ENCODE data around the gene IHH.

IHH gene

DNA sequence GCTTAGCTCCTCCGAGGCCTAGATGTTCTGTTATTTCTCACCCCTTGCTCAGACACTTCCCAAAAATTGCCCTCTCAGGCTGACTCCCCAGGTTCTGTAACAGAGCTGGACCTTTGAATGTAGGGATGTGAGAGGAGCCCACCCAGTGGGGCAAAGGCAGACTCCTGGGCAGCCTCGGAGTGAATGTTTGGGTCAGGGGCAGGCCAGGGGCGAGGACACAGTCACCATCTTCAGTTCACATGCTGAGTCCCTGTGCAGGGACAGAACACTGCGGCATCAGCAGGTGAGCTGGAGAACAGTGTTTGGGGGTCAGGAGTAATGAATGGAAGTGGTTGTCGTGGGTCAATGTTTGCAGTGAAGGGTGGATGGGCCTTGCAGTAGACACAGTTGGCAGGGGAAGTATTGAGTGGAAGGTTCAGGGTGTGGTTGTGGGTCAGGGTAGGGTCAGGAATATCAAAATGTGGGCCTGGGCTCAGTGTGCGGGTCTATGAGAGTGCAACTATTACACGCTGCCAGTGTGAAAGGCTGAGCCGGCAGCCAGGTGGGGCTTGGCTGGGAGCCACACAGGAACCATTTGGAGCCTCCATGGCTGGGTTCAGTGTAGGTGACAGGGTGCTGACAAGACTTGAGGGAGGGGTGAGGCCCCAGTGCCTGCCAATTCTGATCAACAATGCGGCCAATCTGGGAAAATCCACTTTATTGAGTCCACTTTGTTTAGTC is 4.4 kb downstream of the IHH start:
- 79% methylated on average over 9 of the region's 9 CpGs for WGBS
- Histone ChIP-seq H3K4me3 (ENCODE audit: insufficient read depth in 1 of 2, low read depth in 1 of 2, low read length in 2 of 2) (no peak overlapping the region), H3K4ac (ENCODE audit: low read depth in 1 of 2, low read length in 2 of 2) (no peak overlapping the region)

GRCh38 chr2:219054956-219055903 is 5.5 kb downstream of the IHH start:
- no peak overlapping the region for H3K4me3 ChIP-seq (ENCODE audit: insufficient read depth in 1 of 2, low read depth in 1 of 2, low read length in 2 of 2)
- no peak overlapping the region for H4K91ac ChIP-seq (ENCODE audit: low read length)
- H3K9ac ChIP-seq (ENCODE audit: low read length), result no peak overlapping the region
- H3K23ac ChIP-seq (ENCODE audit: low read length in 2 of 2), result no peak overlapping the region
- H3K27ac ChIP-seq (ENCODE audit: low read length, poor library complexity, severe bottlenecking), result no peak overlapping the region
- no peak overlapping the region for H2AK5ac ChIP-seq (ENCODE audit: low read length, severe bottlenecking)
- H4K8ac ChIP-seq (ENCODE audit: low read length), result no peak overlapping the region
- no peak overlapping the region for H2BK12ac ChIP-seq (ENCODE audit: low read length in 2 of 2)
- no peak overlapping the region for H3K14ac ChIP-seq (ENCODE audit: low read length in 2 of 2)
- no peak overlapping the region for H2BK15ac ChIP-seq (ENCODE audit: low read depth, poor library complexity, severe bottlenecking)
- H3K27me3 ChIP-seq (ENCODE audit: control insufficient read depth in 1 of 2, insufficient read depth in 1 of 2, low read length in 2 of 2), result peaks cover 91 to 94% of the 10 kb centered on the region in 2 experiments
- no peak overlapping the region for H2BK120ac ChIP-seq (ENCODE audit: low read depth, low read length)
- WGBS, result 84% methylated on average over 39 of the region's 43 CpGs
- H3K4me2 ChIP-seq (ENCODE audit: low read length, poor library complexity, severe bottlenecking), result no peak overlapping the region
- no peak overlapping the region for H2BK5ac ChIP-seq (ENCODE audit: low read depth, low read length, poor library complexity, severe bottlenecking)
- H3K79me1 ChIP-seq (replicated peaks; ENCODE audit: low read length, poor library complexity, severe bottlenecking), result no peaks in the 10 kb centered on the region
- no peak overlapping the region for H3K18ac ChIP-seq (ENCODE audit: low read depth in 1 of 2, low read length in 2 of 2)
- no peak overlapping the region for H2AFZ ChIP-seq (ENCODE audit: low read depth, low read length)
- no peaks in the 10 kb centered on the region for H3K36me3 ChIP-seq (ENCODE audit: control insufficient read depth in 1 of 2, insufficient read depth in 2 of 2, low read depth in 1 of 2, low read length in 2 of 2)
- no peaks in the 10 kb centered on the region for H3K9me3 ChIP-seq (ENCODE audit: control insufficient read depth, low read length)
- H3K4ac ChIP-seq (ENCODE audit: low read depth in 1 of 2, low read length in 2 of 2), result no peak overlapping the region
- H3K4me1 ChIP-seq (ENCODE audit: control insufficient read depth, insufficient read depth, low read depth, low read length), result peaks cover 30% of the 10 kb centered on the region
- no peak for DNase-seq

More for the DNA sequence above, 4.4 kb downstream of the IHH start:
- Histone ChIP-seq H3K4me1 (ENCODE audit: control insufficient read depth, insufficient read depth, low read depth, low read length) (peaks cover 38% of the 10 kb centered on the region), H4K8ac (ENCODE audit: low read length) (no peak overlapping the region), H2BK15ac (ENCODE audit: low read depth, poor library complexity, severe bottlenecking) (no peak overlapping the region), H3K79me1 (replicated peaks; ENCODE audit: low read length, poor library complexity, severe bottlenecking) (no peaks in the 10 kb centered on the region), H3K18ac (ENCODE audit: low read depth in 1 of 2, low read length in 2 of 2) (no peak overlapping the region), H3K14ac (ENCODE audit: low read length in 2 of 2) (no peak overlapping the region), H3K27me3 (ENCODE audit: control insufficient read depth in 1 of 2, insufficient read depth in 1 of 2, low read length in 2 of 2) (peaks cover 84 to 85% of the 10 kb centered on the region in 2 experiments), H2BK5ac (ENCODE audit: low read depth, low read length, poor library complexity, severe bottlenecking) (no peak overlapping the region), H3K9me3 (ENCODE audit: control insufficient read depth, low read length) (no peaks in the 10 kb centered on the region), H4K91ac (ENCODE audit: low read length) (no peak overlapping the region), H2AK5ac (ENCODE audit: low read length, severe bottlenecking) (no peak overlapping the region), H3K9ac (ENCODE audit: low read length) (no peak overlapping the region), H3K23ac (ENCODE audit: low read length in 2 of 2) (no peak overlapping the region), H2BK120ac (ENCODE audit: low read depth, low read length) (no peak overlapping the region), H2BK12ac (ENCODE audit: low read length in 2 of 2) (no peak overlapping the region), H2AFZ (ENCODE audit: low read depth, low read length) (no peak overlapping the region), H3K36me3 (ENCODE audit: control insufficient read depth in 1 of 2, insufficient read depth in 2 of 2, low read depth in 1 of 2, low read length in 2 of 2) (no peaks in the 10 kb centered on the region), H3K4me2 (ENCODE audit: low read length, poor library complexity, severe bottlenecking) (no peak overlapping the region), H3K27ac (ENCODE audit: low read length, poor library complexity, severe bottlenecking) (no peak overlapping the region)
- DNase-seq, result no peak

DNA sequence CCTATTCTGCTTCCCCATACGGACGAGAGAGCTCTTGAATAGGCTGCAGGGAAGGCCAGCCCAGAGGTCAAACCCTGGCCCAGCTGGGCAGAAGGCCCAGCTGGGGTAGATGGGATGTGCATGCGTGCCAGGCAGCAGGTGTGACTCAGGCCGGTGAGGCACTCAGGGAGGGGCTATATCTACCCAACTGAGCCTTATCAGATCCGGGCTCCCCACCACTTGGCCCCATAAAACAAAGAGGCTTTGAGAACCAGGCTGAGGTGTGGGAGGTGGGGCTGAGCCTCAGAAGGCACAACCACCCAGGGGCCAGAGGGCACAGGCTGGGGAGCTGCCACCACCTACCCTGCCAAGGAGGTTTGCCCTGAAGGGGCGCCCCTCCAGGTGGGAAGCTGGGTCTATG is 11.4 kb downstream of the IHH start:
- Histone ChIP-seq H2BK12ac (ENCODE audit: low read length in 2 of 2) (no peak overlapping the region), H3K4me2 (ENCODE audit: low read length, poor library complexity, severe bottlenecking) (no peak overlapping the region), H3K4me3 (ENCODE audit: insufficient read depth in 1 of 2, low read depth in 1 of 2, low read length in 2 of 2) (no peak overlapping the region), H3K36me3 (ENCODE audit: control insufficient read depth in 1 of 2, insufficient read depth in 2 of 2, low read depth in 1 of 2, low read length in 2 of 2) (no peaks in the 10 kb centered on the region), H2BK5ac (ENCODE audit: low read depth, low read length, poor library complexity, severe bottlenecking) (no peak overlapping the region), H3K9ac (ENCODE audit: low read length) (no peak overlapping the region), H4K91ac (ENCODE audit: low read length) (no peak overlapping the region), H3K27me3 (ENCODE audit: control insufficient read depth in 1 of 2, insufficient read depth in 1 of 2, low read length in 2 of 2) (peaks cover 79 to 80% of the 10 kb centered on the region in 2 experiments), H2AK5ac (ENCODE audit: low read length, severe bottlenecking) (no peak overlapping the region), H3K27ac (ENCODE audit: low read length, poor library complexity, severe bottlenecking) (no peak overlapping the region), H2BK15ac (ENCODE audit: low read depth, poor library complexity, severe bottlenecking) (no peak overlapping the region), H4K8ac (ENCODE audit: low read length) (no peak overlapping the region), H2AFZ (ENCODE audit: low read depth, low read length) (no peak overlapping the region), H3K9me3 (ENCODE audit: control insufficient read depth, low read length) (no peaks in the 10 kb centered on the region), H3K79me1 (replicated peaks; ENCODE audit: low read length, poor library complexity, severe bottlenecking) (no peaks in the 10 kb centered on the region), H3K23ac (ENCODE audit: low read length in 2 of 2) (no peak overlapping the region), H3K14ac (ENCODE audit: low read length in 2 of 2) (no peak overlapping the region), H3K4me1 (ENCODE audit: control insufficient read depth, insufficient read depth, low read depth, low read length) (peaks cover 1% of the 10 kb centered on the region), H3K4ac (ENCODE audit: low read depth in 1 of 2, low read length in 2 of 2) (no peak overlapping the region), H3K18ac (ENCODE audit: low read depth in 1 of 2, low read length in 2 of 2) (no peak overlapping the region), H2BK120ac (ENCODE audit: low read depth, low read length) (no peak overlapping the region)
- 88% methylated on average over 4 of the region's 6 CpGs for WGBS
- DNase-seq, result no peak

DNA sequence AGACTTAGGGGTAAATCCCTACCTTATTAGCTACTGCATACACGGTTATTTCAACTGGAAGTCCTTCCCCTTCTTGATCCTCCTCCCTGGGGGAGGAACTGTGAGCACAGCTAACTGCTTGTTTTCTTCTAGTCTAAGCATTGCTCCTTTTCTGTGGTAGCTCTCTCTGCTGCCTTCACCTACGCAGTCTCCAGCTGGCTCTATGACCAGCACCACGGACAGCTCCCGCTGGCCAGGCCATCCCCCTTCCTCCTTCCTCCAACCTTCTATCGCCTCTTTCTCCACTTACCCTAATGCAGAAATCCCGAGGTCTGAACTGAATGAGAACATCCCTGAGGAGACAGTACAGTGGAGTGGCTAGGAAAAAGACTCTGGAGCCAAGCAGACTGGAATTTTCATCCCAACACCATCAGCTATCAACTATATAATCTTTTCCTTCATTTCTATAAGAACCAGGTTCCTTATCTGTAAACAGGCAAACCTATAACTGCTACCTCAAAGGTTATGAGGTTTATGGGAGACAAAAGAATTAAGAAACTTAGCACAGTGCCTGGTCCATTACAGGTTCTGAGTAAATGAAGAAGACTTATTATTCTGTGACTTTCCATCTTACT is 14.7 kb downstream of the IHH start:
- H3K4me2 ChIP-seq (ENCODE audit: low read length, poor library complexity, severe bottlenecking), result no peak overlapping the region
- H2AFZ ChIP-seq (ENCODE audit: low read depth, low read length), result no peak overlapping the region
- no peaks in the 10 kb centered on the region for H3K36me3 ChIP-seq (ENCODE audit: control insufficient read depth in 1 of 2, insufficient read depth in 2 of 2, low read depth in 1 of 2, low read length in 2 of 2)
- H4K8ac ChIP-seq (ENCODE audit: low read length), result no peak overlapping the region
- peaks cover 85 to 87% of the 10 kb centered on the region in 2 experiments for H3K27me3 ChIP-seq (ENCODE audit: control insufficient read depth in 1 of 2, insufficient read depth in 1 of 2, low read length in 2 of 2)
- DNase-seq, result peak; percentile 45
- no peak overlapping the region for H2AK5ac ChIP-seq (ENCODE audit: low read length, severe bottlenecking)
- no peak overlapping the region for H3K4me3 ChIP-seq (ENCODE audit: insufficient read depth in 1 of 2, low read depth in 1 of 2, low read length in 2 of 2)
- 10% methylated on average over 6 of the region's 6 CpGs for WGBS
- H3K79me1 ChIP-seq (replicated peaks; ENCODE audit: low read length, poor library complexity, severe bottlenecking), result no peaks in the 10 kb centered on the region
- H3K9me3 ChIP-seq (ENCODE audit: control insufficient read depth, low read length), result no peaks in the 10 kb centered on the region
- peaks cover 3% of the 10 kb centered on the region for H3K4me1 ChIP-seq (ENCODE audit: control insufficient read depth, insufficient read depth, low read depth, low read length)
- no peak overlapping the region for H3K23ac ChIP-seq (ENCODE audit: low read length in 2 of 2)
- no peak overlapping the region for H2BK5ac ChIP-seq (ENCODE audit: low read depth, low read length, poor library complexity, severe bottlenecking)
- H3K14ac ChIP-seq (ENCODE audit: low read length in 2 of 2), result no peak overlapping the region
- H3K18ac ChIP-seq (ENCODE audit: low read depth in 1 of 2, low read length in 2 of 2), result no peak overlapping the region
- H3K9ac ChIP-seq (ENCODE audit: low read length), result no peak overlapping the region
- H4K91ac ChIP-seq (ENCODE audit: low read length), result no peak overlapping the region
- no peak overlapping the region for H2BK12ac ChIP-seq (ENCODE audit: low read length in 2 of 2)
- no peak overlapping the region for H2BK15ac ChIP-seq (ENCODE audit: low read depth, poor library complexity, severe bottlenecking)
- H3K4ac ChIP-seq (ENCODE audit: low read depth in 1 of 2, low read length in 2 of 2), result no peak overlapping the region
- H3K27ac ChIP-seq (ENCODE audit: low read length, poor library complexity, severe bottlenecking), result no peak overlapping the region
- H2BK120ac ChIP-seq (ENCODE audit: low read depth, low read length), result no peak overlapping the region
